ENCODE data around the gene PDIA2.

The PDIA2 gene

GRCh38 chr16:291539-291938, 8.6 kb downstream of the PDIA2 start:
- no peaks in the 10 kb centered on the region for H3K4me1 ChIP-seq (ENCODE audit: control insufficient read depth in 1 of 2, insufficient read depth in 2 of 2, low read length in 2 of 2)
- H3K4me3 ChIP-seq (ENCODE audit: low read depth in 1 of 2, low read length in 2 of 2): no peak overlapping the region
- no peak overlapping the region for H3K27ac ChIP-seq (ENCODE audit: low read length)
- H3K36me3 ChIP-seq (ENCODE audit: control insufficient read depth in 1 of 2, insufficient read depth in 2 of 2, low read length in 2 of 2): peaks cover 0 to 75% of the 10 kb centered on the region in 2 donors
- no peaks in the 10 kb centered on the region for H3K9me3 ChIP-seq (ENCODE audit: control insufficient read depth in 1 of 2, low read length in 2 of 2)
- H3K27me3 ChIP-seq (ENCODE audit: low read depth, low read length): no peaks in the 10 kb centered on the region

GRCh38 chr16:293043-293775, 10.2 kb downstream of the PDIA2 start:
- Histone ChIP-seq H3K36me3 (ENCODE audit: control insufficient read depth in 1 of 2, insufficient read depth in 2 of 2, low read length in 2 of 2) (peaks cover 0 to 79% of the 10 kb centered on the region in 2 donors), H3K27ac (ENCODE audit: low read length) (no peak overlapping the region), H3K4me1 (ENCODE audit: control insufficient read depth in 1 of 2, insufficient read depth in 2 of 2, low read length in 2 of 2) (no peaks in the 10 kb centered on the region), H3K9me3 (ENCODE audit: control insufficient read depth in 1 of 2, low read length in 2 of 2) (no peaks in the 10 kb centered on the region), H3K27me3 (ENCODE audit: low read depth, low read length) (no peaks in the 10 kb centered on the region), H3K4me3 (ENCODE audit: low read depth in 1 of 2, low read length in 2 of 2) (no peak overlapping the region)

DNA sequence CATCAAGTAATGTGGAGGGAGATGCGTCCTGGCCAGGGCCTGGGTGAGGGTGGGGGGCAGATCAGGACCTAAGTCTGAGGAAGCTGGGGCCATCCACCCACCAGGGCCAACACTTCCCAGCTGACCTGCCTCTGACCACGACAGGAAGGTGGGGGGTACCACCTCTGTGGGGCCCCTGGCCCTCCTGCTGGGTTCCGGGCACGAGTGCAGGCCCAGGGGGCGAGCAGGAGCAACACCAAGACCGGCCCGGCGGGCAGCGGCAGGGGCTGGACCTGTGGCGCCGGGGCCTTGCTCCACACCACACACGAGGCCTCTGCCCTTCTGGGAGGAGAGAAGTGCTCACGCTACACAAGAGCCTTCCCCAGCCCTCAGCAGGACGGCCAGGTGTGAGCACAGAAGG, 13.3 kb downstream of the PDIA2 start:
- Histone ChIP-seq H3K9me3 (ENCODE audit: control insufficient read depth in 1 of 2, low read length in 2 of 2) (no peaks in the 10 kb centered on the region), H3K36me3 (ENCODE audit: control insufficient read depth in 1 of 2, insufficient read depth in 2 of 2, low read length in 2 of 2) (peaks cover 3 to 54% of the 10 kb centered on the region in 2 donors), H3K27me3 (ENCODE audit: low read depth, low read length) (no peaks in the 10 kb centered on the region), H3K4me1 (ENCODE audit: control insufficient read depth in 1 of 2, insufficient read depth in 2 of 2, low read length in 2 of 2) (no peaks in the 10 kb centered on the region), H3K4me3 (ENCODE audit: low read depth in 1 of 2, low read length in 2 of 2) (no peak overlapping the region), H3K27ac (ENCODE audit: low read length) (no peak overlapping the region)

GRCh38 chr16:296806-297510, 14.0 kb downstream of the PDIA2 start:
- Histone ChIP-seq H3K27ac (ENCODE audit: low read length) (no peak overlapping the region), H3K27me3 (ENCODE audit: low read depth, low read length) (no peaks in the 10 kb centered on the region), H3K4me3 (ENCODE audit: low read depth in 1 of 2, low read length in 2 of 2) (no peak overlapping the region), H3K4me1 (ENCODE audit: control insufficient read depth in 1 of 2, insufficient read depth in 2 of 2, low read length in 2 of 2) (no peaks in the 10 kb centered on the region), H3K36me3 (ENCODE audit: control insufficient read depth in 1 of 2, insufficient read depth in 2 of 2, low read length in 2 of 2) (peaks cover 4 to 53% of the 10 kb centered on the region in 2 donors), H3K9me3 (ENCODE audit: control insufficient read depth in 1 of 2, low read length in 2 of 2) (no peaks in the 10 kb centered on the region)

GRCh38 chr16:297832-298231, 14.9 kb downstream of the PDIA2 start:
- Histone ChIP-seq H3K36me3 (ENCODE audit: control insufficient read depth in 1 of 2, insufficient read depth in 2 of 2, low read length in 2 of 2) (peaks cover 12 to 51% of the 10 kb centered on the region in 2 donors), H3K4me3 (ENCODE audit: low read depth in 1 of 2, low read length in 2 of 2) (no peak overlapping the region), H3K27me3 (ENCODE audit: low read depth, low read length) (no peaks in the 10 kb centered on the region)

DNA sequence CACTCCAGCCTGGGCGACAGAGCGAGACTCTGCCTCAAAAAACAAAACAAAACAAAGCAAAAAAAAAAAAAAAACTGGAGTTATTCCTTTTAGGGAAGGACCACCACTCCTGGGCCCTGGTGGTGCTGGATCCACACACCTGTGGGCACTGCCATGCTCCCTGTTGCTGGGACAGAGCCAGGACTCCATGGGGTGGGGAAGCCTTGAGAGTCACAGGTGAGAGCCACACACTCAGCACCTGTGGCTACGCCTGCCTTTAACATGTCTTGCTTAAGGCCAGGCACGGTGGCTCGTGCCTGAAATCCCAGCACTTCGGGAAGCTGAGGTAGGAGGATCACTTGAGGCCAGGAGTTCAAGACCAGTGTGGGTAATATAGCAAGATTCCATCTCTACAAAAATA, 18.3 kb downstream of the PDIA2 start:
- no peaks in the 10 kb centered on the region for H3K4me1 ChIP-seq (ENCODE audit: control insufficient read depth in 1 of 2, insufficient read depth in 2 of 2, low read length in 2 of 2)
- H3K36me3 ChIP-seq (ENCODE audit: control insufficient read depth in 1 of 2, insufficient read depth in 2 of 2, low read length in 2 of 2): peaks cover 12 to 54% of the 10 kb centered on the region in 2 donors

More at GRCh38 chr16:297832-298231, 14.9 kb downstream of the PDIA2 start:
- no peaks in the 10 kb centered on the region for H3K4me1 ChIP-seq (ENCODE audit: control insufficient read depth in 1 of 2, insufficient read depth in 2 of 2, low read length in 2 of 2)
- no peaks in the 10 kb centered on the region for H3K9me3 ChIP-seq (ENCODE audit: control insufficient read depth in 1 of 2, low read length in 2 of 2)
- H3K27ac ChIP-seq (ENCODE audit: low read length): no peak overlapping the region

DNA sequence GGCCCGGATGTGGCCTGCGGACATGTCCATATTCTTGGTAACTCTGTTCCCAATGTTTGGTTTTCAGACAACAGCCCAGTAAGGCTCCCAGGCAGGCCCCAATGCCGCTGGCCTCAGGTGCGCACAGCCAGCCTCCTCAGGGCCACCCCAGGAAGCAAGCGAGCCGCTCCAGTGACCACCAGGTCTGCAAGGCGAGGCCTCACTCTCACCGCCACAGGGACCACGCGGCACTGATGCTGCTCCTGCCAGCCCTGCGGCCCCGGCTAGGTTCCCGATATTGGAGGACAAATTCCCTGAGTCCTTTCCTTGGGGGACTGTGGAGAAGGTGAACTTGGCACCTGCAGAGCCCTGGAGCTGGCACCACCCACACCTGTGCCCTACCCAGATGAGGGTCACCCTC, 19.0 kb downstream of the PDIA2 start:
- H3K9me3 ChIP-seq (ENCODE audit: control insufficient read depth in 1 of 2, low read length in 2 of 2): no peaks in the 10 kb centered on the region
- peaks cover 12 to 54% of the 10 kb centered on the region in 2 donors for H3K36me3 ChIP-seq (ENCODE audit: control insufficient read depth in 1 of 2, insufficient read depth in 2 of 2, low read length in 2 of 2)
- H3K4me3 ChIP-seq (ENCODE audit: low read depth in 1 of 2, low read length in 2 of 2): no peak overlapping the region
- no peaks in the 10 kb centered on the region for H3K4me1 ChIP-seq (ENCODE audit: control insufficient read depth in 1 of 2, insufficient read depth in 2 of 2, low read length in 2 of 2)
- no peak overlapping the region for H3K27ac ChIP-seq (ENCODE audit: low read length)
- H3K27me3 ChIP-seq (ENCODE audit: low read depth, low read length): no peaks in the 10 kb centered on the region

More for the DNA sequence above, 18.3 kb downstream of the PDIA2 start:
- H3K9me3 ChIP-seq (ENCODE audit: control insufficient read depth in 1 of 2, low read length in 2 of 2): no peaks in the 10 kb centered on the region
- H3K4me3 ChIP-seq (ENCODE audit: low read depth in 1 of 2, low read length in 2 of 2): no peak overlapping the region
- no peaks in the 10 kb centered on the region for H3K27me3 ChIP-seq (ENCODE audit: low read depth, low read length)
- H3K27ac ChIP-seq (ENCODE audit: low read length): no peak overlapping the region

- Histone ChIP-seq H3K27ac (ENCODE audit: low read length) (no peak overlapping the region), H3K27me3 (ENCODE audit: low read depth, low read length) (no peaks in the 10 kb centered on the region), H3K9me3 (ENCODE audit: control insufficient read depth in 1 of 2, low read length in 2 of 2) (no peaks in the 10 kb centered on the region), H3K4me1 (ENCODE audit: control insufficient read depth in 1 of 2, insufficient read depth in 2 of 2, low read length in 2 of 2) (no peaks in the 10 kb centered on the region), H3K4me3 (ENCODE audit: low read depth in 1 of 2, low read length in 2 of 2) (no peak overlapping the region), H3K36me3 (ENCODE audit: control insufficient read depth in 1 of 2, insufficient read depth in 2 of 2, low read length in 2 of 2) (peaks cover 24 to 60% of the 10 kb centered on the region in 2 donors)
Measured at GRCh38 chr16:303760-304505, 21.0 kb downstream of the PDIA2 start.

GRCh38 chr16:305916-306626, 23.1 kb downstream of the PDIA2 start:
- Histone ChIP-seq H3K27me3 (ENCODE audit: low read depth, low read length) (no peaks in the 10 kb centered on the region), H3K36me3 (ENCODE audit: control insufficient read depth in 1 of 2, insufficient read depth in 2 of 2, low read length in 2 of 2) (peaks cover 25 to 64% of the 10 kb centered on the region in 2 donors), H3K4me3 (ENCODE audit: low read depth in 1 of 2, low read length in 2 of 2) (no peak overlapping the region), H3K27ac (ENCODE audit: low read length) (no peak overlapping the region), H3K9me3 (ENCODE audit: control insufficient read depth in 1 of 2, low read length in 2 of 2) (no peaks in the 10 kb centered on the region), H3K4me1 (ENCODE audit: control insufficient read depth in 1 of 2, insufficient read depth in 2 of 2, low read length in 2 of 2) (no peaks in the 10 kb centered on the region)

DNA sequence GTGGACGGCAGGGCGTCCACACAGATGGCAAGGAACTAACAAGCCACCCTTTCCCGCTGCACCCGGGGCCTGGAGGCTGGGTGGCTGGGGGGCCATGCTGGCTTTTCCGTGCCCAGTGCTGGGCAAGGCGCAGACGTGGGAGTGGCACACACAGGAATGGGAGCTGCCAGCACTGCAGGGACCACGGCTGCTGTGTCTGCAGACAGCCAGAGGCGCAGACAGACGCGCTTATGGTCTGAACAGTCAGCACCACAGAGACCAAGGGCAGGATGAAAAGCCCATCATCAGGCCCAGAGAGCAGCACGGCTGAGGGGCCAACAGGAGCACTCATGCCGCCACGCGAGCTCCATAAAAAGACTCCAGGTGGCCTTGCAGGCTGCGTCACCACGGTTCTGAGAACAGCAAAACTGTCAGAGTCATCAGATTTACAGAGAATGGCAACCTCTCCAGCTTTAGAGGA, 24.0 kb downstream of the PDIA2 start:
- H3K4me3 ChIP-seq (ENCODE audit: low read depth in 1 of 2, low read length in 2 of 2): no peak overlapping the region
- no peak overlapping the region for H3K27ac ChIP-seq (ENCODE audit: low read length)
- H3K9me3 ChIP-seq (ENCODE audit: control insufficient read depth in 1 of 2, low read length in 2 of 2): no peaks in the 10 kb centered on the region
- no peaks in the 10 kb centered on the region for H3K27me3 ChIP-seq (ENCODE audit: low read depth, low read length)
- no peaks in the 10 kb centered on the region for H3K4me1 ChIP-seq (ENCODE audit: control insufficient read depth in 1 of 2, insufficient read depth in 2 of 2, low read length in 2 of 2)
- H3K36me3 ChIP-seq (ENCODE audit: control insufficient read depth in 1 of 2, insufficient read depth in 2 of 2, low read length in 2 of 2): peaks cover 24 to 63% of the 10 kb centered on the region in 2 donors

All from muscle layer of duodenum (tissue), 2 donors.